Skeletal muscle satellite cell (primary cell): Measurements from ENCODE around the gene ABHD1.

Experiments used
- H3K27me3 ChIP-seq: 2 replicates; pipeline ENCODE4 v1.7.0; 2013; ENCODE audit warnings: low read length; ENCODE audit not compliant: control insufficient read depth, insufficient read depth
- H3K36me3 ChIP-seq: 2 replicates; pipeline ENCODE4 v1.7.0; 2013; ENCODE audit warnings: mild to moderate bottlenecking, control low read depth, low read length; ENCODE audit not compliant: insufficient read depth
- H3K4me1 ChIP-seq: 2 replicates; pipeline ENCODE4 v1.7.0; 2013; ENCODE audit warnings: low read length; ENCODE audit not compliant: control insufficient read depth, insufficient read depth
- H3K4me2 ChIP-seq: 2 replicates; pipeline ENCODE4 v1.7.0; 2013; ENCODE audit warnings: mild to moderate bottlenecking, low read length
- H3K4me3 ChIP-seq: 2 replicates; pipeline ENCODE4 v1.7.0; 2013; ENCODE audit warnings: low read length
- H3K9ac ChIP-seq: 2 replicates; pipeline ENCODE4 v1.7.0; 2013; ENCODE audit warnings: mild to moderate bottlenecking, low read depth, low read length, moderate library complexity
- H3K9me3 ChIP-seq: replicated peaks from 2 replicates; pipeline ENCODE4 v1.7.0; 2013; ENCODE audit warnings: mild to moderate bottlenecking, control low read depth, low read length

ABHD1 gene

GRCh38 chr2:27148801-27149439 is 25.3 kb downstream of the ABHD1 start, which contains the start of gene TCF23:
Gene TCF23 (plus strand): TSS chr2:27149004. CDS start chr2:27149134, 130 bp downstream.
- Histone ChIP-seq H3K9ac (no peak within 1 kb of the TSS), H3K4me2 (no peak within 1 kb of the TSS), H3K36me3 (no peaks in the 10 kb centered on the region), H3K9me3 (no peaks in the 10 kb centered on the region), H3K27me3 (peaks cover 49% of the 10 kb centered on the region), H3K4me1 (no peaks in the 10 kb centered on the region), H3K4me3 (no peak within 1 kb of the TSS)

GRCh38 chr2:27149570-27150405 is 26.2 kb downstream of the ABHD1 start:
- Histone ChIP-seq H3K27me3 (peaks cover 53% of the 10 kb centered on the region), H3K36me3 (no peaks in the 10 kb centered on the region), H3K4me2 (no peak overlapping the region), H3K9ac (no peak overlapping the region), H3K9me3 (no peaks in the 10 kb centered on the region), H3K4me1 (no peaks in the 10 kb centered on the region), H3K4me3 (no peak overlapping the region)

- Histone ChIP-seq H3K4me2 (no peak overlapping the region), H3K9ac (no peak overlapping the region), H3K36me3 (no peaks in the 10 kb centered on the region)
These were observed 27.1 kb downstream of the ABHD1 start for GRCh38 chr2:27150639-27151230.

GRCh38 chr2:27152102-27152795 is 28.6 kb downstream of the ABHD1 start:
- no peak overlapping the region for H3K4me3 ChIP-seq
- H3K27me3 ChIP-seq = peaks cover 46% of the 10 kb centered on the region
- no peak overlapping the region for H3K9ac ChIP-seq
- H3K4me2 ChIP-seq = no peak overlapping the region
- H3K4me1 ChIP-seq = no peaks in the 10 kb centered on the region
- no peaks in the 10 kb centered on the region for H3K9me3 ChIP-seq
- no peaks in the 10 kb centered on the region for H3K36me3 ChIP-seq

More at GRCh38 chr2:27150639-27151230, 27.1 kb downstream of the ABHD1 start:
- Histone ChIP-seq H3K4me1 (no peaks in the 10 kb centered on the region), H3K9me3 (no peaks in the 10 kb centered on the region), H3K27me3 (peaks cover 50% of the 10 kb centered on the region), H3K4me3 (no peak overlapping the region)

GRCh38 chr2:27152796-27153464 is 29.3 kb downstream of the ABHD1 start:
- no peaks in the 10 kb centered on the region for H3K36me3 ChIP-seq
- H3K4me1 ChIP-seq = no peaks in the 10 kb centered on the region
- H3K27me3 ChIP-seq = peaks cover 51% of the 10 kb centered on the region
- no peak overlapping the region for H3K9ac ChIP-seq
- no peak overlapping the region for H3K4me3 ChIP-seq
- H3K9me3 ChIP-seq = no peaks in the 10 kb centered on the region
- H3K4me2 ChIP-seq = no peak overlapping the region

- Histone ChIP-seq H3K27me3 (peaks cover 49% of the 10 kb centered on the region), H3K4me1 (no peaks in the 10 kb centered on the region), H3K36me3 (no peaks in the 10 kb centered on the region), H3K9ac (no peak overlapping the region), H3K9me3 (no peaks in the 10 kb centered on the region), H3K4me3 (no peak overlapping the region), H3K4me2 (no peak overlapping the region)
These were observed 30.9 kb downstream of the ABHD1 start for GRCh38 chr2:27154488-27154887.

GRCh38 chr2:27155069-27155520 is 31.5 kb downstream of the ABHD1 start:
- peaks cover 45% of the 10 kb centered on the region for H3K27me3 ChIP-seq
- no peaks in the 10 kb centered on the region for H3K36me3 ChIP-seq
- H3K9me3 ChIP-seq = no peaks in the 10 kb centered on the region
- H3K9ac ChIP-seq = no peak overlapping the region
- no peak overlapping the region for H3K4me3 ChIP-seq
- H3K4me1 ChIP-seq = no peaks in the 10 kb centered on the region
- H3K4me2 ChIP-seq = no peak overlapping the region

GRCh38 chr2:27158468-27158867 is 34.9 kb downstream of the ABHD1 start:
- H3K4me3 ChIP-seq = no peak overlapping the region
- H3K27me3 ChIP-seq = peaks cover 32% of the 10 kb centered on the region
- H3K4me1 ChIP-seq = no peaks in the 10 kb centered on the region
- H3K36me3 ChIP-seq = no peaks in the 10 kb centered on the region
- no peaks in the 10 kb centered on the region for H3K9me3 ChIP-seq
- no peak overlapping the region for H3K4me2 ChIP-seq
- no peak overlapping the region for H3K9ac ChIP-seq

- H3K36me3 ChIP-seq = no peaks in the 10 kb centered on the region
- no peak overlapping the region for H3K4me3 ChIP-seq
- H3K9me3 ChIP-seq = no peaks in the 10 kb centered on the region
- H3K4me2 ChIP-seq = no peak overlapping the region
- H3K27me3 ChIP-seq = peaks cover 33% of the 10 kb centered on the region
- H3K4me1 ChIP-seq = no peaks in the 10 kb centered on the region
- no peak overlapping the region for H3K9ac ChIP-seq
These were observed 35.7 kb downstream of the ABHD1 start for GRCh38 chr2:27159271-27159670.

GRCh38 chr2:27160191-27160590 is 36.6 kb downstream of the ABHD1 start:
- Histone ChIP-seq H3K27me3 (peaks cover 35% of the 10 kb centered on the region), H3K9me3 (no peaks in the 10 kb centered on the region), H3K9ac (no peak overlapping the region), H3K4me2 (no peak overlapping the region), H3K36me3 (no peaks in the 10 kb centered on the region), H3K4me1 (no peaks in the 10 kb centered on the region), H3K4me3 (no peak overlapping the region)
